Measurements from ENCODE around the gene DCBLD1.

Gene DCBLD1

DNA sequence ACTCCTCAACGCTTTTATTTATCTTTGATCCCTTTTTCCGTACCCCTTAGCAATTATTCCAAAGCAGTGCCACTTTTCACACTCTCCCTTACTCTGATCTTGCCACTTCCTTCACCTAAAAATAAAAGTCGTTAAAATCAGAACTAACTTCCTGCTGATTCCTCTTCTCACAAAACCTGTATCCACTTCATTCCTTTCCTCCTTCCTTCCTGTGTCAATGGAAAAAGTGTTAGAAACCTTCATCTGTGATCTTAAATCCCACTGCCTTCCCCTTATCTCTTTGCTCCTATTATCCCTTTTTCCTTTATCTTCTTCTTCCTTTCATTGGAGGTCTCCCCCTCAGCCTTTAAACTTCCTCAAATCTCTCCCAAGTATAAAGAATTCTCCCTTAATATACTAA is 70.7 kb downstream of the DCBLD1 start:
- POLR2A ChIA-PET, result no interaction called here
- H3K9me3 ChIP-seq (ENCODE audit: control insufficient read depth, insufficient read depth, low read depth, low read length), result no peaks in the 10 kb centered on the region
- H3K36me3 ChIP-seq (ENCODE audit: control insufficient read depth in 2 of 2, insufficient read depth in 1 of 2, low read length in 2 of 2), result peaks cover 0 to 3% of the 10 kb centered on the region in 2 experiments; a peak in 1 of 3 replicates
- TF ChIP-seq ZNF664 (tag by site-specific recombination; IDR thresholded peaks at IDR 0.05) (no peak), ZNF548 (tag by site-specific recombination; IDR thresholded peaks at IDR 0.05) (no peak), ZNF366 (tag by site-specific recombination; conservative IDR thresholded peaks at IDR 0.05) (0 out of 2 replicates have a peak, but pooled peaks have one; percentile 23), ZNF311 (tag by site-specific recombination; IDR thresholded peaks at IDR 0.05; ENCODE audit: borderline replicate concordance) (no peak), ZBTB48 (tag by site-specific recombination; IDR thresholded peaks at IDR 0.05) (0 out of 2 replicates have a peak, but pooled peaks have one; percentile 21)
- TF ChIP-seq, protein P1, sequence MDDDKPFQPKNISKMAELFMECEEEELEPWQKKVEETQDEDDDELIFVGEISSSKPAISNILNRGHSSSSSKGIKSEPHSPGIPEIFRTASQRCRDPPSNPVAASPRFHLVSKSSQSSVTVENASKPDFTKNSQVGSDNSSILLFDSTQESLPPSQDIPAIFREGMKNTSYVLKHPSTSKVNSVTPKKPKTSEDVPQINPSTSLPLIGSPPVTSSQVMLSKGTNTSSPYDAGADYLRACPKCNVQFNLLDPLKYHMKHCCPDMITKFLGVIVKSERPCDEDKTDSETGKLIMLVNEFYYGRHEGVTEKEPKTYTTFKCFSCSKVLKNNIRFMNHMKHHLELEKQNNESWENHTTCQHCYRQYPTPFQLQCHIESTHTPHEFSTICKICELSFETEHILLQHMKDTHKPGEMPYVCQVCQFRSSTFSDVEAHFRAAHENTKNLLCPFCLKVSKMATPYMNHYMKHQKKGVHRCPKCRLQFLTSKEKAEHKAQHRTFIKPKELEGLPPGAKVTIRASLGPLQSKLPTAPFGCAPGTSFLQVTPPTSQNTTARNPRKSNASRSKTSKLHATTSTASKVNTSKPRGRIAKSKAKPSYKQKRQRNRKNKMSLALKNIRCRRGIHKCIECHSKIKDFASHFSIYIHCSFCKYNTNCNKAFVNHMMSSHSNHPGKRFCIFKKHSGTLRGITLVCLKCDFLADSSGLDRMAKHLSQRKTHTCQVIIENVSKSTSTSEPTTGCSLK (tag by site-specific recombination; IDR thresholded peaks at IDR 0.05), result no peak
- H3K4me3 ChIP-seq (ENCODE audit: low read depth, low read length), result no peak overlapping the region
- no peak overlapping the region for H3K27ac ChIP-seq (ENCODE audit: extremely low read depth, low read depth, low read length)
- H3K4me1 ChIP-seq (ENCODE audit: control insufficient read depth, insufficient read depth, low read length), result peaks cover 4% of the 10 kb centered on the region; the same call in 1 of the 2 replicates
- CTCF ChIA-PET, result interaction anchor here (2.0 to 4.1 kb wide), 2 partner anchors 51 to 103 kb away, joined by 7 to 45 read pairs; no protein-coding TSS in a partner anchor

DNA sequence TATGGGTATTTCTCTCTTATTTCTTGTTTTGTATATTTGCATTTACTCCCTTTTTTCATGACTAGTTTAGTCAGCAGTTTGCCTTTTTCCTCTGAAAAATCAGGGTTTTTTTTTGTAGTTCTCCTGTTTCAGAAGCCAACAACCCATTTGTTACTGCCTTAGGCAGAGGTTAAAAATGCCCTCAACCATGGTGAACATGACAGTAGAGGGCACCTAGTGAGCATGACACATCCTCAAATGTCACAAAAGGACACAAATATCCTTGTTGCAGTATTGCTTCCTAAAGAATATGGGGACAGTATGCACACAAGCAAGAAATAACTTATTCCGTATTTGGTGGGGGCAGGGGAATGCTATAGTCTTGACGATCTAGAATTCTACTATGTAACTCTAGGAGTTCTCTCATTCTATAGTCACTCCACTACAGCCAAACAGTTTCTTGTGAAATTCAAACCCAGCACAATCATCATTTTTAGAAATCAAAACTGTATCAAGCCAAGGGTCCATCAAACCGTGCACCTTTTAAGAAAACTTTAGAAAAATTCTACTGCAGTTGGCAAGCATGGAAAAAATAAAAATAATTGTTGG is 72.9 kb downstream of the DCBLD1 start:
- no peak overlapping the region for H3K4me3 ChIP-seq (ENCODE audit: low read depth, low read length)
- no peak overlapping the region for H3K27ac ChIP-seq (ENCODE audit: extremely low read depth, low read depth, low read length)
- no peaks in the 10 kb centered on the region for H3K9me3 ChIP-seq (ENCODE audit: control insufficient read depth, insufficient read depth, low read depth, low read length)
- peaks cover 4 to 10% of the 10 kb centered on the region in 2 experiments; a peak in 2 of 3 replicates for H3K36me3 ChIP-seq (ENCODE audit: control insufficient read depth in 2 of 2, insufficient read depth in 1 of 2, low read length in 2 of 2)
- TF ChIP-seq ZNF211 (tag by site-specific recombination; IDR thresholded peaks at IDR 0.05; ENCODE audit: low read depth) (no peak), ZBTB8A (tag by site-specific recombination; IDR thresholded peaks at IDR 0.05) (no peak), ZNF677 (tag by site-specific recombination; IDR thresholded peaks at IDR 0.05) (no peak), ZNF530 (tag by site-specific recombination; IDR thresholded peaks at IDR 0.05; ENCODE audit: low read depth) (no peak), SP7 (tag by site-specific recombination; IDR thresholded peaks at IDR 0.05) (no peak), HOXD13 (CRISPR knock-in tag; IDR thresholded peaks at IDR 0.05; ENCODE audit: borderline replicate concordance) (no peak), BCL11B (tag by site-specific recombination; IDR thresholded peaks at IDR 0.05; ENCODE audit: low read depth) (no peak), HOXA7 (CRISPR knock-in tag; IDR thresholded peaks at IDR 0.05; ENCODE audit: borderline replicate concordance) (no peak), ZNF155 (tag by site-specific recombination; IDR thresholded peaks at IDR 0.05) (no peak)
- TF ChIP-seq, protein P2, sequence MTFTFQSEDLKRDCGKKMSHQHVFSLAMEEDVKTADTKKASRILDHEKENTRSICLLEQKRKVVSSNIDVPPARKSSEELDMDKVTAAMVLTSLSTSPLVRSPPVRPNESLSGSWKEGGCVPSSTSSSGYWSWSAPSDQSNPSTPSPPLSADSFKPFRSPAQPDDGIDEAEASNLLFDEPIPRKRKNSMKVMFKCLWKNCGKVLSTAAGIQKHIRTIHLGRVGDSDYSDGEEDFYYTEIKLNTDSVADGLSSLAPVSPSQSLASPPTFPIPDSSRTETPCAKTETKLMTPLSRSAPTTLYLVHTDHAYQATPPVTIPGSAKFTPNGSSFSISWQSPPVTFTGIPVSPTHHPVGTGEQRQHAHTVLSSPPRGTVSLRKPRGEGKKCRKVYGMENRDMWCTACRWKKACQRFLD (tag by site-specific recombination; IDR thresholded peaks at IDR 0.05), result no peak
- TF ChIP-seq, protein P3, sequence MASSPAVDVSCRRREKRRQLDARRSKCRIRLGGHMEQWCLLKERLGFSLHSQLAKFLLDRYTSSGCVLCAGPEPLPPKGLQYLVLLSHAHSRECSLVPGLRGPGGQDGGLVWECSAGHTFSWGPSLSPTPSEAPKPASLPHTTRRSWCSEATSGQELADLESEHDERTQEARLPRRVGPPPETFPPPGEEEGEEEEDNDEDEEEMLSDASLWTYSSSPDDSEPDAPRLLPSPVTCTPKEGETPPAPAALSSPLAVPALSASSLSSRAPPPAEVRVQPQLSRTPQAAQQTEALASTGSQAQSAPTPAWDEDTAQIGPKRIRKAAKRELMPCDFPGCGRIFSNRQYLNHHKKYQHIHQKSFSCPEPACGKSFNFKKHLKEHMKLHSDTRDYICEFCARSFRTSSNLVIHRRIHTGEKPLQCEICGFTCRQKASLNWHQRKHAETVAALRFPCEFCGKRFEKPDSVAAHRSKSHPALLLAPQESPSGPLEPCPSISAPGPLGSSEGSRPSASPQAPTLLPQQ (tag by site-specific recombination; IDR thresholded peaks at IDR 0.05), result no peak
- no peaks in the 10 kb centered on the region for H3K4me1 ChIP-seq (ENCODE audit: control insufficient read depth, insufficient read depth, low read length)
- POLR2A ChIA-PET, result interaction anchor here (1.5 kb wide), 1 partner anchor 105 kb away, joined by 4 read pairs; no protein-coding TSS in a partner anchor
- CTCF ChIA-PET, result interaction anchor here (0.6 to 7.1 kb wide), 38 partner anchors 9 to 1490 kb away, joined by 3 to 118 read pairs (median 4); no protein-coding TSS in a partner anchor
